ENCODE results near the gene PRPF19.

Gene PRPF19

GRCh38 chr11:60923326-60923725 lies 16.9 kb upstream of the PRPF19 start:
- no peak overlapping the region for H3K4me3 ChIP-seq (ENCODE audit: low read depth, low read length)
- H2AFZ ChIP-seq (ENCODE audit: low read length, unreplicated experiment): no peak overlapping the region
- no peaks in the 10 kb centered on the region for H3K27me3 ChIP-seq (ENCODE audit: insufficient read depth, low read length)
- peaks cover 15% of the 10 kb centered on the region for H3K79me2 ChIP-seq (ENCODE audit: control insufficient read depth, insufficient read depth, low read length, unreplicated experiment)
- H3K4me1 ChIP-seq (ENCODE audit: control insufficient read depth, insufficient read depth, low read length, unreplicated experiment): peaks cover 33% of the 10 kb centered on the region
- H3K27ac ChIP-seq (ENCODE audit: low read depth, low read length): no peak overlapping the region
- peaks cover 8% of the 10 kb centered on the region; the same call in 1 of the 2 replicates for H3K36me3 ChIP-seq (ENCODE audit: insufficient read depth, low read length)

GRCh38 chr11:60922906-60923305 lies 16.5 kb upstream of the PRPF19 start:
- no peaks in the 10 kb centered on the region for H3K27me3 ChIP-seq (ENCODE audit: insufficient read depth, low read length)
- H3K4me1 ChIP-seq (ENCODE audit: control insufficient read depth, insufficient read depth, low read length, unreplicated experiment): peaks cover 33% of the 10 kb centered on the region
- no peak overlapping the region for H2AFZ ChIP-seq (ENCODE audit: low read length, unreplicated experiment)
- H3K79me2 ChIP-seq (ENCODE audit: control insufficient read depth, insufficient read depth, low read length, unreplicated experiment): peaks cover 19% of the 10 kb centered on the region
- H3K27ac ChIP-seq (ENCODE audit: low read depth, low read length): no peak overlapping the region
- peaks cover 8% of the 10 kb centered on the region; the same call in 1 of the 2 replicates for H3K36me3 ChIP-seq (ENCODE audit: insufficient read depth, low read length)
- H3K4me3 ChIP-seq (ENCODE audit: low read depth, low read length): no peak overlapping the region

GRCh38 chr11:60921777-60922335 lies 15.5 kb upstream of the PRPF19 start:
- no peak overlapping the region for H3K27ac ChIP-seq (ENCODE audit: low read depth, low read length)

GRCh38 chr11:60921259-60921658 lies 14.9 kb upstream of the PRPF19 start:
- peaks cover 35% of the 10 kb centered on the region for H3K79me2 ChIP-seq (ENCODE audit: control insufficient read depth, insufficient read depth, low read length, unreplicated experiment)
- peaks cover 8% of the 10 kb centered on the region; the same call in 1 of the 2 replicates for H3K36me3 ChIP-seq (ENCODE audit: insufficient read depth, low read length)
- H3K4me3 ChIP-seq (ENCODE audit: low read depth, low read length): no peak overlapping the region
- H3K4me1 ChIP-seq (ENCODE audit: control insufficient read depth, insufficient read depth, low read length, unreplicated experiment): peaks cover 40% of the 10 kb centered on the region
- H3K27me3 ChIP-seq (ENCODE audit: insufficient read depth, low read length): no peaks in the 10 kb centered on the region
- H3K27ac ChIP-seq (ENCODE audit: low read depth, low read length): no peak overlapping the region
- no peak overlapping the region for H2AFZ ChIP-seq (ENCODE audit: low read length, unreplicated experiment)

More at GRCh38 chr11:60921777-60922335, 15.5 kb upstream of the PRPF19 start:
- peaks cover 8% of the 10 kb centered on the region; the same call in 1 of the 2 replicates for H3K36me3 ChIP-seq (ENCODE audit: insufficient read depth, low read length)
- H3K4me3 ChIP-seq (ENCODE audit: low read depth, low read length): no peak overlapping the region
- no peak overlapping the region for H2AFZ ChIP-seq (ENCODE audit: low read length, unreplicated experiment)
- H3K79me2 ChIP-seq (ENCODE audit: control insufficient read depth, insufficient read depth, low read length, unreplicated experiment): peaks cover 29% of the 10 kb centered on the region
- peaks cover 36% of the 10 kb centered on the region for H3K4me1 ChIP-seq (ENCODE audit: control insufficient read depth, insufficient read depth, low read length, unreplicated experiment)
- H3K27me3 ChIP-seq (ENCODE audit: insufficient read depth, low read length): no peaks in the 10 kb centered on the region

GRCh38 chr11:60919956-60920355 lies 13.6 kb upstream of the PRPF19 start:
- Histone ChIP-seq H3K36me3 (ENCODE audit: insufficient read depth, low read length) (peaks cover 8% of the 10 kb centered on the region; the same call in 1 of the 2 replicates), H3K79me2 (ENCODE audit: control insufficient read depth, insufficient read depth, low read length, unreplicated experiment) (peaks cover 45% of the 10 kb centered on the region), H2AFZ (ENCODE audit: low read length, unreplicated experiment) (no peak overlapping the region), H3K4me1 (ENCODE audit: control insufficient read depth, insufficient read depth, low read length, unreplicated experiment) (peaks cover 33% of the 10 kb centered on the region), H3K27me3 (ENCODE audit: insufficient read depth, low read length) (no peaks in the 10 kb centered on the region), H3K27ac (ENCODE audit: low read depth, low read length) (no peak overlapping the region), H3K4me3 (ENCODE audit: low read depth, low read length) (no peak overlapping the region)

GRCh38 chr11:60919320-60919719 lies 12.9 kb upstream of the PRPF19 start:
- H3K36me3 ChIP-seq (ENCODE audit: insufficient read depth, low read length): peaks cover 8% of the 10 kb centered on the region; the same call in 1 of the 2 replicates
- H2AFZ ChIP-seq (ENCODE audit: low read length, unreplicated experiment): no peak overlapping the region
- H3K27ac ChIP-seq (ENCODE audit: low read depth, low read length): no peak overlapping the region
- H3K4me3 ChIP-seq (ENCODE audit: low read depth, low read length): no peak overlapping the region
- H3K27me3 ChIP-seq (ENCODE audit: insufficient read depth, low read length): no peaks in the 10 kb centered on the region
- H3K4me1 ChIP-seq (ENCODE audit: control insufficient read depth, insufficient read depth, low read length, unreplicated experiment): peaks cover 33% of the 10 kb centered on the region
- H3K79me2 ChIP-seq (ENCODE audit: control insufficient read depth, insufficient read depth, low read length, unreplicated experiment): peaks cover 49% of the 10 kb centered on the region

- Histone ChIP-seq H3K4me3 (ENCODE audit: low read depth, low read length) (no peak overlapping the region), H3K79me2 (ENCODE audit: control insufficient read depth, insufficient read depth, low read length, unreplicated experiment) (peaks cover 52% of the 10 kb centered on the region), H2AFZ (ENCODE audit: low read length, unreplicated experiment) (no peak overlapping the region), H3K4me1 (ENCODE audit: control insufficient read depth, insufficient read depth, low read length, unreplicated experiment) (peaks cover 30% of the 10 kb centered on the region), H3K27ac (ENCODE audit: low read depth, low read length) (no peak overlapping the region), H3K27me3 (ENCODE audit: insufficient read depth, low read length) (no peaks in the 10 kb centered on the region), H3K36me3 (ENCODE audit: insufficient read depth, low read length) (peaks cover 8% of the 10 kb centered on the region; the same call in 1 of the 2 replicates)
Measured at GRCh38 chr11:60918939-60919265, 12.5 kb upstream of the PRPF19 start.

GRCh38 chr11:60918251-60918938 lies 12.0 kb upstream of the PRPF19 start:
- H3K79me2 ChIP-seq (ENCODE audit: control insufficient read depth, insufficient read depth, low read length, unreplicated experiment): peaks cover 52% of the 10 kb centered on the region
- no peaks in the 10 kb centered on the region for H3K27me3 ChIP-seq (ENCODE audit: insufficient read depth, low read length)
- H2AFZ ChIP-seq (ENCODE audit: low read length, unreplicated experiment): no peak overlapping the region
- peaks cover 8% of the 10 kb centered on the region; the same call in 1 of the 2 replicates for H3K36me3 ChIP-seq (ENCODE audit: insufficient read depth, low read length)
- no peak overlapping the region for H3K27ac ChIP-seq (ENCODE audit: low read depth, low read length)
- no peak overlapping the region for H3K4me3 ChIP-seq (ENCODE audit: low read depth, low read length)
- H3K4me1 ChIP-seq (ENCODE audit: control insufficient read depth, insufficient read depth, low read length, unreplicated experiment): peaks cover 28% of the 10 kb centered on the region

GRCh38 chr11:60917267-60917666 lies 10.9 kb upstream of the PRPF19 start:
- peaks cover 33% of the 10 kb centered on the region for H3K4me1 ChIP-seq (ENCODE audit: control insufficient read depth, insufficient read depth, low read length, unreplicated experiment)
- peaks cover 52% of the 10 kb centered on the region for H3K79me2 ChIP-seq (ENCODE audit: control insufficient read depth, insufficient read depth, low read length, unreplicated experiment)
- no peak overlapping the region for H3K4me3 ChIP-seq (ENCODE audit: low read depth, low read length)
- H3K27ac ChIP-seq (ENCODE audit: low read depth, low read length): no peak overlapping the region
- H3K36me3 ChIP-seq (ENCODE audit: insufficient read depth, low read length): peaks cover 8% of the 10 kb centered on the region; the same call in 1 of the 2 replicates
- no peak overlapping the region for H2AFZ ChIP-seq (ENCODE audit: low read length, unreplicated experiment)
- no peaks in the 10 kb centered on the region for H3K27me3 ChIP-seq (ENCODE audit: insufficient read depth, low read length)

GRCh38 chr11:60916669-60917206 lies 10.4 kb upstream of the PRPF19 start:
- no peak overlapping the region for H3K4me3 ChIP-seq (ENCODE audit: low read depth, low read length)
- no peak overlapping the region for H2AFZ ChIP-seq (ENCODE audit: low read length, unreplicated experiment)
- peaks cover 52% of the 10 kb centered on the region for H3K79me2 ChIP-seq (ENCODE audit: control insufficient read depth, insufficient read depth, low read length, unreplicated experiment)
- no peaks in the 10 kb centered on the region for H3K27me3 ChIP-seq (ENCODE audit: insufficient read depth, low read length)
- H3K27ac ChIP-seq (ENCODE audit: low read depth, low read length): no peak overlapping the region
- peaks cover 8% of the 10 kb centered on the region; the same call in 1 of the 2 replicates for H3K36me3 ChIP-seq (ENCODE audit: insufficient read depth, low read length)
- H3K4me1 ChIP-seq (ENCODE audit: control insufficient read depth, insufficient read depth, low read length, unreplicated experiment): peaks cover 33% of the 10 kb centered on the region

All from ACC112 (cell line).